ENCODE measurements around the gene ZNF3. TPM values are rescaled to one million over a fixed set of nuclear protein-coding genes. Genes with fewer than 3 reads are reported as not detected.

ZNF3 gene
- total RNA-seq, 2 donors from 2014 or later: 20.5 to 21.4 TPM

DNA sequence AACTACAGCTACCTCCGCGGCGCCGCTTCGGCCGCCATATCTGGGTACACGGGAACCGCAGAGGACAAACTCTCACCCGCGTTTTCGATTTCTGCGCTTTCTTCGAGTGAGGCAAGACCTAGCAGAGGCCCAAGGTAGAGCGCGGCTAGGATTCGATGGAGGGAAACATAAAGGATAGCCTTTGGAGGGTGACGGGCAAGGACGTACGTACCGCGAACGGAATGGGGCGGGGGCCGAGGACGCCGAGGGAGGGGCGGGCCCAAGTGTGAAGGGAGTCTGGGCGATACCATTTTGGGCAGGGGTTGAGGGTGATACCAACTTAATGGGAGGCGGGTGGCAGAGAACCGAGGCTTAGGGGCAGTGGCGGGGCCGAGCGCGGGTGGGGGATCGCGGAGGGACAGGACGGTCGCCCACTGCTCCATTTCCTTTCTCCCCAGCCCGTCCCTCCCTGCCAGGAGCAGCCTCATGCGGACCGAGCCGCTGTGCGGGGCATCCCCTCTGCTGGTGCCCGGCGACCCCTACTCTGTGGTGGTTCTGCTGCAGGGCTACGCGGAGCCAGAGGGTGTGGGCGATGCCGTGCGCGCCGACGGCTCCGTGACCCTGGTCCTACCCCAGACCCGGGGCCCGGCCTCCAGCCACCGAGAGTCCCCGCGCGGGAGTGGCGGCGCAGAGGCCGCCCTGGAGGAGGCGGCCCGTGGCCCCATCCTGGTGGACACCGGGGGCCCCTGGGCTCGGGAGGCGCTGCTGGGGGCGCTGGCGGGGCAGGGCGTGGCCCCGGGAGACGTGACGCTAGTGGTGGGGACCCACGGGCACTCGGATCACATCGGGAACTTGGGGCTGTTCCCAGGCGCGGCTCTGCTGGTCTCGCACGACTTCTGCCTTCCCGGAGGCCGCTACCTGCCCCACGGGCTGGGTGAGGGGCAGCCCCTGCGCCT is 45.7 kb upstream of the ZNF3 start, which contains the start of gene MBLAC1:
MBLAC1 (plus strand) TSS at position 37 of the 935 bp plus-strand sequence; CDS start at position 466, 429 bp downstream.
- TF ChIP-seq POLR2AphosphoS5 (IDR thresholded peaks at IDR 0.05) (peak; percentile 86), POLR2A (IDR thresholded peaks at IDR 0.05) (no peak)
- TF ChIP-seq, protein P1, sequence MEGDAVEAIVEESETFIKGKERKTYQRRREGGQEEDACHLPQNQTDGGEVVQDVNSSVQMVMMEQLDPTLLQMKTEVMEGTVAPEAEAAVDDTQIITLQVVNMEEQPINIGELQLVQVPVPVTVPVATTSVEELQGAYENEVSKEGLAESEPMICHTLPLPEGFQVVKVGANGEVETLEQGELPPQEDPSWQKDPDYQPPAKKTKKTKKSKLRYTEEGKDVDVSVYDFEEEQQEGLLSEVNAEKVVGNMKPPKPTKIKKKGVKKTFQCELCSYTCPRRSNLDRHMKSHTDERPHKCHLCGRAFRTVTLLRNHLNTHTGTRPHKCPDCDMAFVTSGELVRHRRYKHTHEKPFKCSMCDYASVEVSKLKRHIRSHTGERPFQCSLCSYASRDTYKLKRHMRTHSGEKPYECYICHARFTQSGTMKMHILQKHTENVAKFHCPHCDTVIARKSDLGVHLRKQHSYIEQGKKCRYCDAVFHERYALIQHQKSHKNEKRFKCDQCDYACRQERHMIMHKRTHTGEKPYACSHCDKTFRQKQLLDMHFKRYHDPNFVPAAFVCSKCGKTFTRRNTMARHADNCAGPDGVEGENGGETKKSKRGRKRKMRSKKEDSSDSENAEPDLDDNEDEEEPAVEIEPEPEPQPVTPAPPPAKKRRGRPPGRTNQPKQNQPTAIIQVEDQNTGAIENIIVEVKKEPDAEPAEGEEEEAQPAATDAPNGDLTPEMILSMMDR (IDR thresholded peaks at IDR 0.05): no peak
- under 1% methylated on average over 60 of the region's 85 CpGs for WGBS
- DNase-seq (ENCODE audit: low spot score): peak; percentile 89

DNA sequence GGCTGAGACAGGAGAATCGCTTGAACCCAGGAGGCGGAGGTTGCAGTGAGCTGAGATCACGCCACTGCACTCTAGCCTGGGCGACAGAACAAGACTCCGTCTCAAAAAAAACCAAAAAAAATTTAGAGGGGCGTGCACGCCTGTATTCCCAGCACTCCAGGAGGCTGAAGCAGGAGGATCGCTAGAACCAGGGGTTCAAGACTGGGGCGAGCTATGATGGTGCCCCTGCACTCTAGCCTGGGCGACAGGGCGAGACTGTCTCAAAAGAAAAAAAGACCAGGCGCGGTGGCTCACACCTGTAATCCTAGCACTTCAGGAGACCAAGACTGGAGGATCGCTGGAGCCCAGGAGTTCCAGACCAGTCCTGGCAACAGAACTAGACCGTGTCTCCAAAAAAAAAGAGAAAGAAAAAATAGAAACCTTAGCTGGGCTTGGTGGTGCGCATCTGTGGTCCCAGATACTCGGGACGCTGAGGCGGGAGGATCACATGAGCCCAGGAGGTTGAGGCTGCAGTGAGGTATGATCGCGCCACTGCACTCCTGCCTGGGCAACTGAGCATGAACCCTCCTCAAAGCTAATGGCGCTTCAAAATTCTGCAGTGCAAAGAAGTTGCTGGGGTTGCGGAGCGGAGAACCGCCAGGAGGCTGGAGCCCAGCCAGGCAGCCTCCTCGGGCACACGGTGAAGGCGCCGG is 44.9 kb upstream of the ZNF3 start:
- intact Hi-C loops (cut with DNase I): loop anchor here (5.0 to 10.0 kb wide), 3 partner anchors 39 to 218 kb away; partner anchors contain the start of gene COPS6

More for the DNA sequence above, 45.7 kb upstream of the ZNF3 start, which contains the start of gene MBLAC1:
- Histone ChIP-seq H3K9me3 (no peaks in the 10 kb centered on the region), H3K27ac (peak within 1 kb of the TSS; percentile 96 to 98), H3K4me3 (peak within 1 kb of the TSS; percentile 76 to 86), H3K4me1 (replicated peaks) (no peaks in the 10 kb centered on the region), H3K36me3 (no peaks in the 10 kb centered on the region), H3K27me3 (replicated peaks; ENCODE audit: insufficient read depth) (no peaks in the 10 kb centered on the region)
- intact Hi-C loops (cut with DNase I): loop anchor here (5.0 to 10.0 kb wide), 3 partner anchors 40 to 218 kb away; partner anchors contain the start of gene COPS6

DNA sequence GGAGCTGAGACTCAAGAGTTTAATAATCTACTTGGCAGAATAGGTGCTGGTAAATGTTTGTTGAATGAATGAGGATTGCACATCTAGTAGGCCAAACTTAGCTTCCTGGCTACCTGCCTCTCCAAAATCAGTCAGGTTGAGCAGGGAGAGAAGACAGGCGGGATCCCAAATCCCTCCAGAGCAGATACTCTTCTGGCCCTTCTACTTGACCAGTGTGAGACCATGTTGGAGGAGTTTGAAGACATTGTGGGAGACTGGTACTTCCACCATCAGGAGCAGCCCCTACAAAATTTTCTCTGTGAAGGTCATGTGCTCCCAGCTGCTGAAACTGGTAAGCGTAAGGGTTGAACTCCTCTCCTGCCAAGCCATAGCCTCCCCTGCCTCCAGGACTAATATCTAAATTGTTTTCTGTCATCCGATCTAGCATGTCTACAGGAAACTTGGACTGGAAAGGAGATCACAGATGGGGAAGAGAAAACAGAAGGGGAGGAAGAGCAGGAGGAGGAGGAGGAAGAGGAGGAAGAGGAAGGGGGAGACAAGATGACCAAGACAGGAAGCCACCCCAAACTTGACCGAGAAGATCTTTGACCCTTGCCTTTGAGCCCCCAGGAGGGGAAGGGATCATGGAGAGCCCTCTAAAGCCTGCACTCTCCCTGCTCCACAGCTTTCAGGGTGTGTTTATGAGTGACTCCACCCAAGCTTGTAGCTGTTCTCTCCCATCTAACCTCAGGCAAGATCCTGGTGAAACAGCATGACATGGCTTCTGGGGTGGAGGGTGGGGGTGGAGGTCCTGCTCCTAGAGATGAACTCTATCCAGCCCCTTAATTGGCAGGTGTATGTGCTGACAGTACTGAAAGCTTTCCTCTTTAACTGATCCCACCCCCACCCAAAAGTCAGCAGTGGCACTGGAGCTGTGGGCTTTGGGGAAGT is 43.0 kb upstream of the ZNF3 start:
- no peaks in the 10 kb centered on the region for H3K9me3 ChIP-seq
- no peak for TF ChIP-seq POLR2A (IDR thresholded peaks at IDR 0.05)
- TF ChIP-seq, protein P1 (IDR thresholded peaks at IDR 0.05): no peak
- no peak for TF ChIP-seq POLR2AphosphoS5 (IDR thresholded peaks at IDR 0.05)
- H3K27me3 ChIP-seq (replicated peaks; ENCODE audit: insufficient read depth): no peaks in the 10 kb centered on the region
- H3K36me3 ChIP-seq: no peaks in the 10 kb centered on the region
- no peak for DNase-seq (ENCODE audit: low spot score)
- intact Hi-C loops (cut with DNase I): loop anchor here (5.0 to 10.0 kb wide), 3 partner anchors 37 to 220 kb away; partner anchors contain the start of gene COPS6
- peaks cover 6% of the 10 kb centered on the region for H3K4me1 ChIP-seq (replicated peaks)
- no peak overlapping the region for H3K27ac ChIP-seq
- WGBS: 79% methylated on average over 4 of the region's 4 CpGs
- no peak overlapping the region for H3K4me3 ChIP-seq

More for the DNA sequence above, 44.9 kb upstream of the ZNF3 start:
- no peaks in the 10 kb centered on the region for H3K36me3 ChIP-seq
- no peaks in the 10 kb centered on the region for H3K9me3 ChIP-seq
- no peak for TF ChIP-seq POLR2A (IDR thresholded peaks at IDR 0.05)
- TF ChIP-seq, protein P1 (IDR thresholded peaks at IDR 0.05): peak in 1 of 4 experiments; percentile 24
- H3K27ac ChIP-seq: peak overlapping the region; percentile 96 to 98
- no peaks in the 10 kb centered on the region for H3K4me1 ChIP-seq (replicated peaks)
- no peaks in the 10 kb centered on the region for H3K27me3 ChIP-seq (replicated peaks; ENCODE audit: insufficient read depth)
- peak overlapping the region; percentile 76 to 86 for H3K4me3 ChIP-seq
- 13% methylated on average over 22 of the region's 29 CpGs for WGBS
- no peak for DNase-seq (ENCODE audit: low spot score)

- Histone ChIP-seq H3K4me3 (no peak overlapping the region), H3K4me1 (replicated peaks) (peaks cover 6% of the 10 kb centered on the region), H3K27me3 (replicated peaks; ENCODE audit: insufficient read depth) (no peaks in the 10 kb centered on the region), H3K9me3 (no peaks in the 10 kb centered on the region), H3K27ac (no peak overlapping the region), H3K36me3 (no peaks in the 10 kb centered on the region)
- WGBS: 90% methylated on average over 1 of the region's 1 CpG
- intact Hi-C loops (cut with DNase I): loop anchor here (10.0 kb wide), 2 partner anchors 128 to 222 kb away; no protein-coding TSS in a partner anchor
- no peak for TF ChIP-seq POLR2AphosphoS5 (IDR thresholded peaks at IDR 0.05)
- TF ChIP-seq POLR2A (IDR thresholded peaks at IDR 0.05): no peak
- TF ChIP-seq, protein P1 (IDR thresholded peaks at IDR 0.05): no peak
- DNase-seq (ENCODE audit: low spot score): no peak
These were observed 41.0 kb upstream of the ZNF3 start for GRCh38 chr7:100122568-100122967.

All from prostate gland (tissue), 2 donors.